HG02840 (cell line): ENCODE results near the gene ELMOD3.
"Not testable (repeated sequence)": the region's sequence is repeated elsewhere in the genome, so short reads cannot be mapped to it uniquely, and the experiment has no call there.

Source experiments
- ATAC-seq: cut with Tn5 transposase; IDR thresholded peaks from one replicate; pipeline ENCODE4 v1.9.1; 2021; ENCODE audit warnings: mild to moderate bottlenecking, moderate library complexity, moderate number of reproducible peaks; ENCODE audit not compliant: unreplicated experiment, low FRiP score

The ELMOD3 gene

DNA sequence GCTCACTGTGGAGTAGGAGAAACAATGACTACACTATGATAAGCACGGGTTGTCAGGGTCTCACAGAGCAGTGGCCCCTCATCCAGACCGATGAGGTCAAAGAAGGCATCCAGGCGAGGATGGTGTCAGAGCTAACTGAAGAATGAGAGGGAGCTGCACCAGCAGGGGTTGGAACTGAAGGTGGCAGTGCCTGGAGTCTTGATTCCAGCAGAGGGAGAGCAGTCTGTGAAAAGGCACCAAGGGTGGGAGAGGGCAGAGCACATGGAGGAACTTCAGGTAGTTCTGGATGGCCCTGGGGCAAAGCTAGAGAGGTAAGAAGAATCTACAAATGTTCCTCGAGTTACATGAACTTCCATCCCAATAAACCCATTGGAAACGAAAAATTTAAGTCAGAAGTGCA lies 12.6 kb downstream of the ELMOD3 start:
- ATAC-seq = no peak

GRCh38 chr2:85368921-85369320 lies 14.4 kb downstream of the ELMOD3 start:
- ATAC-seq = no peak

DNA sequence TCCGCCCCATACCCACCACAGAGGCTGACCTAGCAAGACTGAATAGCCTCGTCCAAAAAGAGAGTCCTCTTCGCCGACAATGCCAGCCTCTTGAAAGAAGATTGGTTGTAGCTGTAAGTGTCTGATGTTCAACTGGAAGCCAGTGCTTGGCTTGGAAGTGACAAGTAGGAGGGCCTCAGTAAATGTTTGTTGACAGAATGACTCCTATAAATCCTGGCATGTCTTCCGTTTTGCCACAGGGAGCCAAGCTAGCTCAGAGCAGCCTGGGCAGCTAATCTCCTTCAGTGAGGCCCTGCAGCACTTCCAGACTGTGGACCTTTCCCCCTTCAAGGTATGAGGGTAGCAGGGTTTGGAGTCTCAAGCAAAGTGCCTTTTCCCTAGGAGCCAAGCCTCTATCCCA lies 14.9 kb downstream of the ELMOD3 start:
- no peak for ATAC-seq

GRCh38 chr2:85371045-85371444 lies 16.5 kb downstream of the ELMOD3 start:
- no peak for ATAC-seq

DNA sequence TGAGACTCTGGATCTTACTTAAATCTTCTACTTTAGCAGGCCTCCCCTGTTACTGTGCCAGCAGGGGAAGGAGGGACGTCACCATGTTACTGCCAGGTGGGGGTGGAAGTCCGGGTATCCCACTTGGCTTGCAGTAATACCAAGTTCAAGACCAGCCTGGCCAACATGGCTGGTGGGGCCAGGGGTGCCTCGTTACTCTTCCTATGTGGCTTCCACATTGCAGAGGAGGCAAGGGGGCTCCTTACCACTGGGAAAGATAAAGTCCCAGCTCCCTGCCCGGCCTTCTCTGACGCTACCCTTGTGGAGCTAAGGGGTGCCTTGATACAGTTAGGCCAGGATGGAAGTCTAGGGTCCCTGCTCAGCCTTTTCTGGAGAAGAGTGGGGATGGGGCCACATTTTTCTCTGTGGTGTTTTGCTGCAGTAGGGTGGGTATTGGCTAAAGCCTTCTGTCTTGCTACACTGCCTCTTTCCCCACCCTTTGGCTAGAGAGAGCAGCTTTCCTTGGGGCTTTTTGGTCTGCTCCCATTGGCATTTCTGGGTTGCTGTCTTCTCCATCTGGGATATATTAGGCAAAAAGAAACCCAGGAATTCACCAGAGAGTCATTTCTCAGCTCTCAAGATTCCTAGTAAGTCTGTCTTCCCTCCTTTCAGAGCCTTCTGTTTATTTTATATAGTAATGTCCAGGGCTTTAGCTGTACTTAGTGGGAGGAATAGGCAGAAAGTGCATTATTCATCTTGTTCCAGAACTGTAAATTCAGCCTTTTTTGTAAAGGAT lies 21.9 kb downstream of the ELMOD3 start:
- ATAC-seq = no peak

DNA sequence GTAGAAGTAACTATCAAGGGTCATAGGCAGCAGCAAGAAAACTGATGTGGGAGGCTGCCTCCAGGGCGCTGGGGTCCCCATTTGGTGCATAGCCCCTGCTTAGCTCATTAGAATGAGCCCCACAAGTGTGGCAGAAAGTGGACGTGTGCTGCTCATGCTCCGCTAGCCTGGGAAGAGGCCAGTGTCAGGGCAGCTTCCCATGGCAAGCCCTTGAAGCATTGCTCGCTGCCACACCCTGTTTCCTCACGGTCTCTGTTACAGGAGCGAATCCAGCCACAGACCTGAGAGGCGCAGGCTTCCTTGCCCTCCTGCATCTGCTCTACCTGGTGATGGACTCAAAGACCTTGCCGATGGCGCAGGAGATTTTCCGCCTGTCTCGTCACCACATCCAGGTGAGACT lies 22.5 kb downstream of the ELMOD3 start:
- ATAC-seq = no peak

DNA sequence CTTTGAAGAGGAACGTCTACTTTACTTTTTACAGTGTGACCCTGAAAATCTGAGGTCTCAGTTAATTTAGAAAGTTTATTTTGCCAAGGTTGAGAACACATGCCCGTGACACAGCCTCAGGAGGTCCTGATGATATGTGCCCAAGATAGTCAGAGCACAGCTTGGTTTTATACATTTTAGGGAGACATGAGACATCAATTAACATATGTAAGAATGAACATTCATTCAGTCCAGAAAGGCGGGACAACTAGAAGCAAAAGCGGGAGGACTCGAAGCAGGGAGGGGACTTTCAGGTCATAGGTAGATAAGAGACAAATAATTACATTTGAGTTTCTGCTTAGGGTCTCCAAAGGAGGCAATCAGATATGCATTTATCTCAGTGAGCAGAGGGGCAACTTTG lies 23.7 kb downstream of the ELMOD3 start:
- ATAC-seq = no peak

- no peak for ATAC-seq
Measured at GRCh38 chr2:85380048-85380447, 25.5 kb downstream of the ELMOD3 start.

GRCh38 chr2:85383151-85383550 lies 28.6 kb downstream of the ELMOD3 start:
- not testable (repeated sequence) for ATAC-seq

- ATAC-seq = no peak
Measured at GRCh38 chr2:85383850-85384249, 29.3 kb downstream of the ELMOD3 start.

DNA sequence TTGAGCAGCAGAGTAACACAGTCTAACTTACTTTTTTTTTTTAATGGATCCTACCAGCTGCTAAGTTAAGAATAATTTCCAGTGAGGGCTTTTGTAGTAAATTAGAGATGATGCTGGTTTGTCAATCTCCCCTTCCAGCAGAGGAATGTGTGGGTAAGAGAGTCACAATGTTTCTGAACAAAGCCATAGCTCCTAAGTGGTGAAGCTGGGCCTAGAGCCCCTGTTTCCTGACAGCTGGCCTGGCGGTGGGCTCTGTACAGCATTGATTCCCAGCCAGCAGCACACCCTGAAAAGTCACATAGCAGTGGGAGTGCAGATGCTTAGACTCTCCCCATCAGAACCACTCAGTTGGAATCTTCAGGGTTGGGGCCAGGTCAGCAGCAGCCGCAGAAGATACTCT lies 31.2 kb downstream of the ELMOD3 start:
- no peak for ATAC-seq

DNA sequence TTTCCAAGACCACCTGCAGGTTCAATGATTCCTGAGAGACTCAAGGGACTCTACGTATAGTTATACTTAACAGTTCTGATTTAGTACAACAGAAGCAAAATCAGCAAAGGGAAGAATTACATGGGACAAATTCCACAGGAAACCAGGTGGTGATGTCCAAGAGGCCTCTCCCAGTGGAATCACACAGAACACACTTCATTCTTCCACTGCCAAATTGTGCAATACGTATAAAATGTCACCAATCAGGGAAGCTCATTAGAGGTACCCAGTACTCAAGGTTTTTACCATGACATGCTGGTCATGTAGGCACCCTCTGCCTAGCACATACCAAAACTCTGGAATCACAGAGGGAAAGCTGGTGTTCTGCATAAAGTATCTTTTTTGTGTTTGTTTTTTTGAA lies 33.2 kb downstream of the ELMOD3 start:
- no peak for ATAC-seq

- no peak for ATAC-seq
Measured at GRCh38 chr2:85388878-85389538, 34.4 kb downstream of the ELMOD3 start.

GRCh38 chr2:85390941-85391669 lies 36.5 kb downstream of the ELMOD3 start:
- ATAC-seq = no peak

GRCh38 chr2:85393836-85394235 lies 39.3 kb downstream of the ELMOD3 start:
- no peak for ATAC-seq

DNA sequence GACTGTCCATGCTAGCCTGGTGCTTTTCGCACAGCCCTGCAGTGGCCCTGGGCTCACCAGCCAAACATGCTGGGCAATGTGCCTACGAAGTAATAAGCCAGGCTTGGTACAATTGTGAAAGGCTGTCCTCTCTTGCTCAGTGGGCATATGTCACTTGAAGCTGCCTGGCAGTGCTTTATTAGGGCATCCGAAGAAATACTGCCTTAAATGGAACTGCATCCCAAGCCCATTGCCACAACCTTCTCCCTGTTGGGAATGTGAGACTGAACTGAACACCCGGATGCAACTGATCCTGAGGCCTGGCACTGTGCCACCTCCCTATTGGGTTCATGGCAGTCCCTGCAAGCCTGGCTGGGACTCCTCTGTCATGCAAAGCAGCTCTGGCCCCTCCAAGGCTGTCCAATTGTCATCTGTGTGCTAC lies 39.7 kb downstream of the ELMOD3 start:
- ATAC-seq = no peak

- no peak for ATAC-seq
Measured at GRCh38 chr2:85394976-85395375, 40.4 kb downstream of the ELMOD3 start.

DNA sequence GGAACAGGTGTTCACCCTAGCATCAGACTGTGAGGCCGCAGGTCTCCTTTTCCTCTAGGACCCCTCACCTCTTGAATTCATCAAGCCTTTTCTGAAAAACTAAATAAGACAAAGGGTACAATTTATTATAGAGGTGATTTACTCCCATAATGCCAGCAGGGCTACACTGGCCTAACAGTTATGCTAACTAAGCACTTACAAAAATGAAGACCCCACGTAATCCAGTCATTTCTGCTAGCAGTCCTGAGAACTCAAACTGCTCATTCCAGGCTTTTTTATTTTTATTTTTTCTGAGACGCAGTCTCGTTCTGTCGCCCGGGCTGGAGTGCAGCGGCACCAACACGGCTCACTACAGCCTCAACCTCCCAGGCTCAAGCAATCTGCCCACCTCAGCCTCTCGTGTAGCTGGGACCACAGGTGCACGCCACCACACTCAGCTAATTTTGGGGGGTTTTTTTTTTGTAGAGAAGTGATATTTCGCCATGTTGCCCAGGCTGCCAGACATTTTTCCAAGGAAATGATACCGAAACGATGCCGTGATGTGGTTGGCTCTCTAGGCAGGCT lies 41.4 kb downstream of the ELMOD3 start:
- ATAC-seq = no peak

DNA sequence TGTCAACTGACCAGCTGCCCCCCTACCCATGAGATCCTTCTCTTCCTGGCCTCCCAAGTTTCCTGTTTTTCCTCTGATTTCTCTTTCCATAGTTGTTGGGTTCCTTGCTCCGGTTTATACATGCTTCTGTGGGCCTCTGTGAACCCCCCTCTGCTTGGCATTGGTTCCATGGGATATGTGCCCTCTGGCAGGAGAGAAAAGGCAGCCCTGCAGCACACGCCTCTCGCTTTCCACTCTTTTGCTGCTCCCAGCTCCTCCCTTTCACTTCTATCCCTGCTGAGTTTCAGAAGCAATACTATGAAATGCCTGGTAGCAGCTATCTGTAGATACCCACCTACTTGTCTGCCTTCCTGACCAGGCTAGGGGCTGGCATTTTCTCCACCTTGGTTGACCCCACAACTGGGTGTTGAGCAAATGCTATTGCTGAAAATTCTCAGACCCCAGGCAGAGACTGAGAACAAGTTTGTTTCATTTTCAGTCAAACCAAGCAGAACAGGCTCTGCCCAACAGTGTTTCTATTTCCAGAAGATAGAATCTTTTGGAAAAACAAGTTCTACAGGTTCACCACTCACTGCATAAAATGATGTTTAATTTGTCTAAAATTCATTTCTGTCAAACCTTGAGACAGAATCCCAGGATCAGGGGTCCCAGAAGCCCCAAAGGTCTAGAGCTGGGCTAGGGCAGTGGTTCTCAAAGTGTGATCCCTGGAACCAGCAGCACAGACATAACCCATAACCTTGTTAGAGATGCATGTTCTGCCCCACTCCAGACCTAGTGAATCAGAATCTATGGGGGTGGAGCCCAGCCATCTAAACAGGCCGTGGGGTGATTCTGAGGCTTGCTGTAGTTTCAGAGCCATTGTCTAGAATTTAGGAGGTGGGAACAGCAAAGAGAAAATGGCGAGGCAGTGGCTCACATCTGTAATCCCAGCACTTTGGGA lies 42.2 kb downstream of the ELMOD3 start:
- ATAC-seq = no peak

DNA sequence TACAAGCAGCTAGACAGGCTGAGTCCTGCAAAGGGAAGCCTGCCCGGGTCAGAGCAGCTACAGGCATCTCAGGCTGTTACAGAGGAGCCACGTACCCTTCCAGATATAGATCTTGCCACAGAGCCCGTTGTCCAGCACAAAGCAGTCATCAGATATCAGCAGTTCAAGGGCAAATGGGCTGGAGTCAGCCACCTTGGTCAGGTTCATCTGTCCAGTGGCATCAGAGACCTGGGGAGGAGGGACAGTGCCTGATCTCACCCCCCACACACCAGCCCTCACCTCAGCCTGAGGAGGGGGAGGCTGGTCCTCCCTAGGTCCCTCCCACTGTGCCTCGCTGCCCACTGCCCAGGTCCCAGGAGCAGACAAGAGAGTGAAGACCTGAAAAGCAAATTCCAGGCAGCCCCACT lies 43.4 kb downstream of the ELMOD3 start:
- ATAC-seq = no peak
